HG03108 (cell line): Measurements from ENCODE around the gene FSTL4.

Source experiments
- ATAC-seq: cut with Tn5 transposase; IDR thresholded peaks from one replicate; pipeline ENCODE4 v1.9.1; 2021; ENCODE audit warnings: moderate library complexity; ENCODE audit not compliant: unreplicated experiment

FSTL4 gene

DNA sequence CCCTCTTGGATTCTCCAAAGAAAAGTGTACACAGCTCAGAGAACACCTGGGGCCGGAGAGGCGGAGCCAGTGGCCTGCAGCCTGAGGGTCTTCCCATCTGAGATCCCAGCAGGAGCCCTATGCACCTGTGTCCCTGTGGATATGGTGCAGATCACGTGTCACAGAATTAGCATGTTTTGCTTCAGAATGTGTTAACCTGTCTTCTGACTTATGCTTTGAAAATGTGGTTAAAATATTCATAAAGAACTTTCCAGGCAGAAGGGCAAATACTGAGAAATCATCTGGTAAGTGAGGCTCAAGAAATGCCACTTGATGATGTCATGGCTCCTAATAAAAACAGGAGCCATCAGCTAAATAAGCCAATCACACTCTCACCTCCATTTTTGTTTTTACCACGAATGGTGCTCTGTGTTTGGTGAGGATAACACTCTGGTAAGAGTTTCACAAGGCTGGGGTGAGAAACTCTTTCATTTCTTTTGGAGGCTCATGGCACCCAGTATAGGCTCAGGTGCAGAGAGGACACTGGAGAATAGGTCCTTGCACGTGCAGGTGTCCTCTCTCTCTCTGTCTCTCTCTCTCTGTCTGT lies 279.8 kb downstream of the FSTL4 start:
- ATAC-seq = no peak

- ATAC-seq = no peak
Measured at GRCh38 chr5:133331941-133332340, 280.4 kb downstream of the FSTL4 start.

GRCh38 chr5:133330956-133331355 lies 281.4 kb downstream of the FSTL4 start:
- no peak for ATAC-seq

GRCh38 chr5:133328800-133329199 lies 283.5 kb downstream of the FSTL4 start:
- ATAC-seq = no peak

- no peak for ATAC-seq
Measured at GRCh38 chr5:133327946-133328401, 284.4 kb downstream of the FSTL4 start.

GRCh38 chr5:133326361-133326760 lies 286.0 kb downstream of the FSTL4 start:
- ATAC-seq = no peak

DNA sequence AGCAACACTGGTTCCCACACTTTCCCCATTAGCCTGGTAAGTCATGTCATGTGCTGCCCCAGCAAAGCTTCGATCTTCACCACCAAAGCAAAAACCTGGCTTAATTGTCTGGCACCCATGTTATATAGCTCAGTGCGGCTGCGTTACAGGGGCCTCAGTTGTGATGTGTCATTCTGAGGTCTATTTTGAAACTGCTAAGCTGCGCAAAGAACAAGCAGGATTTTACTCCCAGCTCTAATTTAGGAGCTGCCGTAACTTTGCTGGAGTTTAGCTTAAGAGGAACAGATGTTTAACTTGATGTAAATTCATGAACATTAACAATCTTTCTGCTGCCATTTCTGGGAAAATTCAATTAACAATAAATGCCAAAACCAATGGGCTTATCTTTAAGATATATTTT lies 286.5 kb downstream of the FSTL4 start:
- ATAC-seq = no peak

GRCh38 chr5:133324926-133325325 lies 287.4 kb downstream of the FSTL4 start:
- ATAC-seq = no peak

- no peak for ATAC-seq
Measured at GRCh38 chr5:133323494-133324457, 288.6 kb downstream of the FSTL4 start.

- no peak for ATAC-seq
Measured at GRCh38 chr5:133322743-133323142, 289.6 kb downstream of the FSTL4 start.

DNA sequence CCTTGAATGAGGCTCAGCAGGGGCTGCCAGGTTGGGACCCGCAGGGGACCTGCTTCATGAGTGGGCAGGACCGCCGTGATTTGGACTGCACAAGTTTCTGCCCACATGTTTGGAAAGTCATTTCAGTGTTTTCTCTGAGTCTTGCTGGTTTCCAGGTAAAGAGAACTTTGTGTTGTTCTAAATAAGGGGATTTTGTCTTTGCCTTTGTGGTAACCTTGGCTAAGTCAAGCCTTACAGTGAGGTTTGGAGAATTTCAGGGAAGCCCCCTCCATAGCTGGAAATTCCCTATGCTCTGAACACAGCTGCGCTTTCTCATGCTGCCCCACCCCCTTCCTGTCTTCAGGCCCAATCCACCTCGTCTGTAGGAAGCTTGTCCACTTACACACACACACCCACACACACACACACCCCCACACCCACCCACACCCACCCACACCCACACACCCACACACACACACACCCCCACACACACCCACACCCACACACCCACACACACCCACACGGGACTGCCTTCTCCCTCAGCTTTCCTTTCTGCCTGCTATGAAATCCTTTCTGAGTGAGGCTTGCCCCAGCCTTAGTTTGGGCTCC lies 290.4 kb downstream of the FSTL4 start:
- ATAC-seq = no peak

- no peak for ATAC-seq
Measured at GRCh38 chr5:133321286-133321832, 291.0 kb downstream of the FSTL4 start.

- no peak for ATAC-seq
Measured at GRCh38 chr5:133319905-133320520, 292.3 kb downstream of the FSTL4 start.

DNA sequence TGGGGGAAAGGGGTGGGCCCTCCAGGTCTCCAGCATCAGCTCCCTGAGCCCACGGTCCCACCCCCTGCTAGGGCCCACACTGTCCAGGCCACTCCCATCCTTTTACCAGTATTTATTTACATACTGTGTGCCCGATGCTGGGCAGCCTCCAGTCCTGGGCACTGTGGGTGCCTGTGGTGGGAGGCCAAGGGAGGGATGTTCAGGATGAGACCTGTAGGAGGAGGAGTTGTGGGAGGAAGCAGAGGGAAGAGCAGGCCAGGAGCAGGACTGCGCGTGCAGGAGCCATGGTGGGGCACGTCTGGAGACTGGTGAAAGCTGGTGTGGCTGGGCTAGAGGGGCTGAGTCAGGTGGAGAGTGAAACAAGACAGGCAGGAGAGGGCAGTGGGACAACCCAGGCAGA lies 293.1 kb downstream of the FSTL4 start:
- ATAC-seq = no peak

DNA sequence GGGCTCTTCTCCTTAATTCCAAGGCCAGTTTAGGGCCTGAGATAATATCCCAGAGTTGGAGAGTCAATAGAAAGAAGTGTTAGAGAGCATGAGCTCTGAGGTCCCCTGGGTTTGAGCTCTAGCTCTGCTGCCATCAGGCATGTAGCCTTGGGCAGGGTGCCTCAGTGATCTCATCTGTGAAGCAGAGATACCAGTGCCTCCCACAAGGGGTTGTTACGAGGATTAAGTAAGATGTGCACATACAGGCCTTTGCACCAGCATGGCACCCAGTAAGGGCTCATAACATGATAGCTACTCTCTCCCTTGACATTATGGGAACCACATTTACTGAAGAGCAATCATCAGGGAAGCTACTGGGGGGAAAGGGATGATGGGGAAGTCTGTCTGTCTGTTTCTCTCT lies 294.8 kb downstream of the FSTL4 start:
- ATAC-seq = no peak

DNA sequence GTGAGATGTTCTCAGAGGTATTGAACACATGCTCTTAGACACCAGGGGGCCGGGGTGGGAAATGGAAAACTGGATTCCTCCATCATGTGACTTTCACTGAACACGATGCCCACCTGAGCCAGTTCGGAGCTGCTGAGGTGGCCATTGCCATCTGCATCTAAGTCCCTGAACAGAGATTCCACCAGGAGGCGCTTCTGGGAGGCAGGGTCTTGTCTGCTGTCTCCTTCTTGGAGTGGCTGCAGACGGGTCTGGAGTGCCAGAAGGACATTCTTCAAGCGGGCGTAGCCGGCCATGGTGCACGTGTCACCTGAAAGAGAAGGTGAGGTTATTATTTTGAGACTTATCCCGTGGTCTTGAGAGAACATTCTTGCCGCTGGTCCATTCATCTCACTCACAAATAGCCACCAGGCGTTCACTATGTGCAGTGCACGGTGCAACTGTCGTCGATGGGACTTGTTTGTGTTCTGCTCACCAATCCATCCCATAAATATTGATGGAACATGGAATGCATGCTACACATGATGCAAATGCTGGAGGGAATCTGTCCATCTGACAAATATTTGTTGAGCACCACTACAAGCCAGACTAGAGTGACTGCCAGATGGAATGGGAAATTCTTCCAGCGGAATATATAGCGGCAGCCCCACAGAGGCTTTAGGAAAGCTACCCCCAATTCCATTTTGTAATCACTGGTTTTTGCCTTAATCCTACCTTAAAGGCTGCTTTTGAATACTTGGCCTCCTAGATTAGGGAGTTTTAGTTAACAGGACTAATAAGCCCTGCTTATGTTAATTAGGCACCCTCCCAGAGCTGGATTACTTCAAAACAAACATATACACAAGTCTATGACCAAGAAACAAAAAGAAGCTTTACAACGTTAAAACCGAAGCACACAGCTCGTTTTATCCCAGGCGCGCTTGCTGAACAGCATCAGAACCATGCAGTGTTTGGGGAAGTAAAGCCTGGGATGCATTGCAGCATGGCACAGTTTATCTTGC lies 295.7 kb downstream of the FSTL4 start:
- ATAC-seq = no peak

DNA sequence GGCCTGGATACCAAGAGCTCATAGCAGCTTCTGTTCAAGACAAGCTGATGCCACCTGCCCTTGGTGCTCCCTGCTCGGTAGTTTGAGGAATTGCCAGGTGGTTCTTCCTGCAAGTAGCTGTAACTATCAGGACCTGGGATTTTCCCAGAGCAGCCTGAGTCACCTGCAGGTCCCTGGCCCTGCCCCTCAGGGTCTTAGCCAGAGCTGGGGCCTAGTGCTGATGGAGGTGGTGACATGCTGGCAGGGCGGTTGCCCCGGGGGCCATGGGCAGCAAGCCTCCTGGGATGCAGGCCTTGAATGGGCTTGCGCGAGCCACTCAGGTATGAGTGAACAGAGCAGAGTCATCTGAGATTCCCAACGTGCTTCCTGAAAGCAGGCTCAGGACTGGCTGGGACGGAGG lies 298.3 kb downstream of the FSTL4 start:
- ATAC-seq = no peak

- no peak for ATAC-seq
Measured at GRCh38 chr5:133311176-133311575, 301.2 kb downstream of the FSTL4 start.

DNA sequence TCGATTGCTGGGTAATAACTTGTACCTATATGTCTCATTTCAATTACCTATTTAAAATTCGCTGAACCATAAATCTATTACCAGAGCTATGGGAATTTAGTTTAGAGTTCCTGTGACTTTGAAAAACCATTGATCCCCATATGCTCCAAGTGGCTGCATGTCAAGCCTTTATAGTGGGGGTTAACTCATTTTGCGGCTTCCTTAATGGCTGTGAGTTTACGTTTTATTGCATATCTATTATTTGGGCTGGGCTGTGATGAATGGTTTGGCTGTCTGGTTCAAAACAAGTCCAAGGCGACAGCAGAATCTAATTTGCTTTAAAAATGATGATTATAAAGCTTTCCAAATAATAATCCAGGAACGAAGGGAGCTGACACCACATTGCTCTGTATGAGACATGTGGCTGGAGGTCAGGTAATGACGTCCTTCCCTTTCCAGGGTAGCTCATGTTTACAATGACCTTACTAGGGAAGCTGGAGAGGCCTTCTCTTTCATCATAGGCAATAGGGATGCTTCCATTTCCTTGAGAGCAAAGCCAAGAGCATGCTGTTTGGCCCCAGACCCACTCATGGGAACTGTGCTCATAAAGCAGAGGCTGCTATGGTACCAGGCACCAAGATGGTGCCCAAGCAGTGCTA lies 302.2 kb downstream of the FSTL4 start:
- no peak for ATAC-seq
